Medulla oblongata (tissue), 1 donor: Measurements from ENCODE around the gene VDAC1.
"Not testable (repeated sequence)": the region's sequence is repeated elsewhere in the genome, so short reads cannot be mapped to it uniquely, and the experiment has no call there.

ENCODE experiments used
- DNase-seq: peaks from one replicate; pipeline ENCODE4 v3.0.0-alpha.2; 2015; ENCODE audit errors: extremely low spot score

The VDAC1 gene

GRCh38 chr5:133967698-133968203, 37.0 kb downstream of the VDAC1 start:
- peak; percentile 53 for DNase-seq

- peak; percentile 41 for DNase-seq
Measured at GRCh38 chr5:133967124-133967523, 37.7 kb downstream of the VDAC1 start.

- DNase-seq: no peak
Measured at GRCh38 chr5:133966090-133966489, 38.7 kb downstream of the VDAC1 start.

GRCh38 chr5:133963493-133964128, 41.2 kb downstream of the VDAC1 start:
- no peak for DNase-seq

- no peak for DNase-seq
Measured at GRCh38 chr5:133962801-133963476, 41.8 kb downstream of the VDAC1 start.

DNA sequence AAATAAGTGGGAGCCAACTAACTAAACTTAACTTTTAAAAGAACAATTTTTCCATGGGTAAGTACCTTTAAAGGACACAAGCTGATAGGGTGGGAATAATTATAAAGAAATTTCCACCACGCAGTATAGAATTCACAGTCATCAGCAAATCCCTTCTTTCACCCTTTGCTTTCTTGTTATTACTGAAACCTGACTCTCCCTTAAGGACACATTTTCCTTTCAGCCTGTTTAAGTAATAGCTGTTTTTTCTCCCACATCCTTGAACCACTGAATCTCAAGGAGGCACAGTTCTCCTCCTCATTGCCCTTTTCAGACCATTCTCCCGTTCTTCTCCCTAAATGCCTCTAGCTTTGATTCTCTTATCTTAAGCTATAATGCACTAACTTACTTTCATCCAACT, 42.6 kb downstream of the VDAC1 start:
- DNase-seq: no peak

DNA sequence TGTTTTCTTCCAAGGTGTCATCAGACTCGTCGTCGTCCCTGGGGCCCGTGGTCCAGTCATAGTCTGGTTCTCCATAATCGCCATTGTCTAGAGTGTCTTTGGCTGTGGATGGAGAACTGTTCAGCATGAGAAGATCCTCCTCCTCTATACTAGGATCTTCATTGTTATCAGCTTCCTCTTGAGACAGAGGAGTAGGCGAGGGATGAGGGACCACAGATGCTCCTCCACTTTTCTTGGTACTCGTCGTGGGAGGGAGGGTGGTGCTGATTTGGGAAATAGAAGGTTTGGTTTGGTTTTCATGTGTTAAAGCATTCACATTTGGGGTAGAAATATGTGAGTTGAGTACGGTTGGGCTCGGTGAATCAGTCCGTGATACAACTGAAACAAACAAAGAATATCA, 45.1 kb downstream of the VDAC1 start:
- DNase-seq: no peak

- DNase-seq: no peak
Measured at GRCh38 chr5:133957591-133957990, 47.2 kb downstream of the VDAC1 start.

- no peak for DNase-seq
Measured at GRCh38 chr5:133957080-133957479, 47.7 kb downstream of the VDAC1 start.

DNA sequence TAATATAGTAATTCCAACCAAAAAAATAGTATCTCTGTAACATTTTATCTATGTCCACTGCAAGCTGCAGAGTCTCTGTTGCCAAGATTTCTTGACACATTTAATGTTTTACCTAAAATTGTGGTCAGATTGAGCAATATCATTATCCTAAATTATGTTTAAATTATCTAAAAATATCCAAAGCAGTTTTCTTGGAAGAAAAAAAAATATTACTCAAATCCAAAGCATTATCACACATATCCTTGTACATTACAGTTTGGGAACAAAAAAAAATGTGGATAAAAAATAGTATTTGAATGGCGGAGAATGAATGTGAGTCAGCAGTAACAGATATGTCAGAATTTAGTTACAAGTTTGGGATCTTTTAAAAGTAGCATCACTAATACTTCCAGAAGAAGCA, 48.6 kb downstream of the VDAC1 start:
- not testable (repeated sequence) for DNase-seq

GRCh38 chr5:133953568-133954145, 51.1 kb downstream of the VDAC1 start:
- DNase-seq: no peak

- peak; percentile 55 for DNase-seq
Measured at GRCh38 chr5:133952729-133953567, 51.8 kb downstream of the VDAC1 start.

DNA sequence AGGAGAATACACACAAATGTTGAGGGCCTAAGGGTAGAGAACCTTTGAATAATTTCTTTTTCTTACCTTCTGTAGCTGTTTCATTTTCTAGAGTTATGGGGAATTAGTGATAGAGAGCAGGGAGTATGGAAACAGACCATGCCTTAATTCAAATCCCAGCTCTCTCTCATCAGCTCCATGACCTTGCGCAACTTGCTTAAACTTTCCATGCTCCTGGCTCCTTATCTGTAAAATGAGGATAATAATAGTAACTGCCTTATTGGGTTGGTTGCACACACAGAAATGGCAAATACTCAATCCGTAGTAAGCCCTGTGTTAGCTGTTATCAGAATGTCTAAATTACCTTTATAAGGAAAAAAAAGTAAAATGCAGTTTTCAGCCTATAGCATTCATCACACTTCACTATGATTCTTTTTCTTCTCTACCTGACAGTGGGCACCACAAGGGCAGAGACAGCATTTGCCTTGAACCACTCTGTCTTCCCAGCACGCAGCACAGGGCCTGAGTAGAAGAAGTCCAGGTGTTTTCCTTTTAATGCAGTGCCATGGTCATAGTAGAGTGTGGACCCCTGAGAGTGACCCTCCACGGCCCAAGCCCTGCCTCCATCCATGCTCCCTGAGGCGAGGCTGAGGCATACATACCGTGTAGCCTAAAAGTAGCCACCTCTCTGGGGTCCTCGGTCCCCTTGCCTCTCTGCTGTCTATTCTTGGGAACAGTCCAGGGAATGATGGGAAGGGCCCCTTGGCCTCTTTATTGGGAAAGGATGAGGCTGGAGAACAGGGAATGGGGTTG, 53.8 kb downstream of the VDAC1 start:
- no peak for DNase-seq

- no peak for DNase-seq
Measured at GRCh38 chr5:133948721-133949120, 56.1 kb downstream of the VDAC1 start.

DNA sequence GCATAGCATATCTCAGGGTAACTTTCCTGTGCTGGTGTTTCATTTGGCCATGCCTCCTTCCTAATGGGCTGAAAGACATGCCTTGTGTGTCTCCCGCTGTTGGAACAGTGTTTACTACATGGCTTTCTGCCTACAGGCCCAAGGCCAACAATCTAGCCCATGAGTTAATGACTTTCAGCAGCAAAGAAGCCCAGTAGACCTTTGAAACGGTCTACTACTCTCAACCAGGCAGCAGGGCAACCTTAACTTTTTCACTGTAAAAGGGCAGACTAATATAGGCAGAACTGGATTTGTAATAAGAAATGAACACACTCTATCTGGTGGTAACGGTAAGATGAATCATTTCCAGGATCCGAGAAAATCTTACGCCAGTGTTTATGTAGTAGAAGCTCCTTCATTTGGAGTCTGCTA, 57.3 kb downstream of the VDAC1 start:
- peak; percentile 48 for DNase-seq

GRCh38 chr5:133945568-133945967, 59.2 kb downstream of the VDAC1 start:
- DNase-seq: peak; percentile 67

GRCh38 chr5:133944263-133945185, 60.3 kb downstream of the VDAC1 start:
- peak; percentile 66 for DNase-seq

DNA sequence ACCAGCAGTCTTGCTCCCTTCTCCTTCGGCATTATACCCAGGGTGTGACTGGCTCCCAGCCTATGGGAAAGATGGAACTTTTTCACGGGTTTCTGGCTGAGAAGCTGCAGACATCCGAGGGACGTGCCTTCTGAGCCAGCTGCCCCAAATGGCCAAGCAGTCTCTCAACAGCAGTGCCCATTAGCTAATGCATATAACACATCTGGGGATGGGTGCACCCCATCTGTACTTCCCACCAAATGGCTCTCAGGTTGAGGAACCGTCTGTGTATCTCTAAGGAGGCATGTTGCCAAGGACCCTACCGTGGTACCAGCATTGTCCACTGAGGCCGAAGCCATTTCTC, 61.3 kb downstream of the VDAC1 start:
- DNase-seq: no peak

DNA sequence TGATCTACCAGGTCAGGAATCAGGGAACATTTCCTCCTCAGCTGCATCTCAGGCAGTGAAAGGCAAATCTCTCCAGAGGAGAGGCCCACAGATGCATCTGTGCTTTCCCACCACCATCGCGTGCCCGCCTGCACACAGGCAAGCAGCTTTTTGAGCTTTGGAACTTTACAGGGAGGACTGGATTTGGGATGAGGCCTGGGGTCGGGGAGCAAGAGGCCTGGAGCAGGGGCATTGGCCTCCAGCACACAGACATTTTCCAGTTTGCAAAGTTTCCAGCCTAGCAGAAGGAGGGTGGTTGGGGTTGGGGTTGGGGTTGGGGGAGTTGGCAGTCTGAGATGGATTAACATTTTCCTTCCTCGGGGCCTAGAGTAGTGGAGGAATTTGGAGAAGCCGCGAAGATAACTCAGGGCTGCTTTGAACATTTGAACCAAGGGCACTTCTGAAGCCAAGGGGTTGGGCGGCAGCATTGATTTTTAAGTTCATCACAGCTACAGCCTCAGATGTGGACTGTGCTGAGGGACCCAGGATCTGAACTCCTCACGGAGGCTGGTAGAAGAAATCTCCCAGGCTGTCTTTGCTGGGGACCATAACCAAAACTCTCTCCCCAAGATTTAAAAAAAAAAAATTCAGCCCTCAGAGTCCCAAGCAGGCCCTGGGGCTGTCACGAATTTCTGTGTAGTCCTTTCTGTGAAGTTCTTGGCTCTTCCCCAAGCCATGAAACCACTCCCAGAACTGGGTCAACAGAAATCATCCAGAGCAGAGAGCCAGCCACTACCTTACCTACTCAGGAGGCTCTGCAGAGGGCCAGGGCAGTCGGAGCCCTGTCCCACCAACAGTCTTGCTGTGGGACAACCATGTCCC, 61.9 kb downstream of the VDAC1 start:
- no peak for DNase-seq
